Activated naive CD4-positive, alpha-beta T cell (primary cell): ENCODE results near the gene PI4KA.
"Not testable (repeated sequence)": the region's sequence is repeated elsewhere in the genome, so short reads cannot be mapped to it uniquely, and the experiment has no call there.

ENCODE experiments used
- DNase-seq, 4 experiments: peaks; one replicate each; lab custom pipeline; 2025; lab: John Stamatoyannopoulos, UW

Gene PI4KA

DNA sequence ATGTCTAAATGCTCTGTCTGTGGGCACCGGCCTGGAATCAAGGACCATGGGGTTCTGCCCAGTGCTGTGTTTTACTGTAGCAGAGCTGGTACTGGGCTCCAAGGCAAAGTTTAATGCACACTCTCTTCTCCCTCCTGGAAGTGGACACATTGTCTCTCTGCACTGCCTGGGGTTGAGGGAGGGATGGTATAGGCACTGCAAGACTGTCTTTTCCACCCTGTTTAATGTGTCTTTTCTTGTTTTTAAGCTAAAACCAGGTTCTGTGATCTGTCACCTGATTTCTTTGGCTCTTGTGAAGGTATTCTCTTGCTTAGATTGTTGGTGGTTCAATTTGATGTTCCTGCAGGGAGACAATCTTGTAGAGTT, 194.0 kb downstream of the PI4KA start:
- DNase-seq: no peak

DNA sequence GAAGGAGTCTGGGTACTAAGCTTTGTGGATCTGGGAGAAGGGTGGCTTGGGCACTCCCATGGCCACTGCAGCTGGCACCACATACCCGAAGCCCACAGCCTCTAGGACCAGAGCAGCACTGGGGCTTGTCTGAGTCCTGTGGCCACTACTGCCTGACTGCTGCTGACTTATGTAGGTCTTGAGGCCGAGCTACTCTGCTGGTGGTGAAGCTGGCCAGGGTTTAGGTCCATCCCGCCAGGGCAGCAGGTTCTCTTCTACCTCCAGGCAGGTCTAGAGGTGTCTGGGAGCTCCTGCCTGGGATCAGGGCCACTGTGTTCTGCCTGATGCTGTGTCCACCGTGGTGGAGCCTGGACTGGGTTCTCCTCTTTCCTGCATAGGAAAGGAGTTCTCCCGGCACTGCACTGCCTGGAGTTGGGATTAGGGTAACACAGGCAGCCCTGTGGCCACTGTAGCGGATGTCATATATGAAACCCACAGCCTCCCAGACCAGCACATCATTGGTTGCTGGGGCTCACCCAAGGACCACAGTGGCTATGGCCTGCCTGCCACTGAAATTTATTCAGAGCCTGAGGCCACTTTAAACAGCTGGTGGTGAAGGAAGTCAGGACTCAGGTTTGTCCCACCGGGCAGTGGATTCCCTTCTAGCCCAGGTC, 194.5 kb downstream of the PI4KA start:
- no peak for DNase-seq

DNA sequence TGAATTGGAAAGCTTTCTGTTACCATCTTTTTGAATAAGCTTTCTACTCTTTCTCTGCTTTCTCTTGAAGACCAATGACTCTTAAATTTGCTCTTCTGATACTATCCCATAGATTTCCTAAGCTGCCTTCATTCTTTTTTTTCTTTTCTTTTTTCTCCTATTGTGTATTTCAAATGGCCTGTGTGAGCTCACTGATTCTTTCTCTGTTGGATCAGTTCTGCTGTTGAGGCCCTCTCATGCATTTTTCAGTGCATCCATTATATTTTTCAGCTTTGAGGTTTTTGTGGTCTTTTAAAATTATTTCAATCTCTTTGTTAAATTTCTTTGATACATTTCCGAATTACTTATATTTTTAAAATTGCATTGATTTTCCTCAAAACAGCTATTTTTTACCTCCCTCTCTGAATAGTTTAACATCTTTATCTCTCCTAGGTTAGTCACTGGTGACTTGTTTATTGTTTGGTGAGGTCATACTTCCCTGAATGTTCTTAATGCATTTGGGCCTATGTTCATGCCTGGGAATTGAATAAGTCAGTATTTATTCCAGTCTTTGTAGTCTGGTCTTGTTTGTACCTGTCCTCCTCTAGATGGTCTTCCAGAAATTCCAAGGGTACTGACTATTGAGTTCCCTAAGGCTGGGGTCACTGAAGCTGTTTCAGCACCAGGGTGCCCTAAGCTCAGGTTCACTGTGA, 195.3 kb downstream of the PI4KA start:
- DNase-seq: no peak

DNA sequence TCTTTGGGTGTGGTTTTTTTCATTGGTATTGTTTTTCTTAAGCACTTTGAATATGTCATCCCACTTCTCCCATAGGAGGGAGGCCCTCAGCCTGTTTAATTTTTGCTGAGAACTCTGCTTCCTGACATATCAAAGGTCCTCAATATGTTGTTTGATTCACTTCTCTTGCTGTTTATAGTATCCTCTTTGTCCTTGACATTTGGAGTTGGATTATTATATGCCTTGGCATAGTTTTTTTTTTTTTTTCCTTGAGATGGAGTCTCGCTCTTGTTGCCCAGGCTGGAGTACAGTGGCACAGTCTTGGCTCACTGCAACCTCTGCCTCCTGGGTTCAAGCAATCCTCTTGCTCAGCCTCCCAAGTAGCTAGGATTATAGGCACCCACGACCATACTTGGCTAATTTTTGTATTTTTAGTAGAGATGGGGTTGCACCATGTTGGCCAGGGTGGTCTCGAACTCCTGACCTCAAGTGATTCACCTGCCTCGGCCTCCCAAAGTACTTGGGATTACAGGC, 196.0 kb downstream of the PI4KA start:
- DNase-seq: not testable (repeated sequence)

DNA sequence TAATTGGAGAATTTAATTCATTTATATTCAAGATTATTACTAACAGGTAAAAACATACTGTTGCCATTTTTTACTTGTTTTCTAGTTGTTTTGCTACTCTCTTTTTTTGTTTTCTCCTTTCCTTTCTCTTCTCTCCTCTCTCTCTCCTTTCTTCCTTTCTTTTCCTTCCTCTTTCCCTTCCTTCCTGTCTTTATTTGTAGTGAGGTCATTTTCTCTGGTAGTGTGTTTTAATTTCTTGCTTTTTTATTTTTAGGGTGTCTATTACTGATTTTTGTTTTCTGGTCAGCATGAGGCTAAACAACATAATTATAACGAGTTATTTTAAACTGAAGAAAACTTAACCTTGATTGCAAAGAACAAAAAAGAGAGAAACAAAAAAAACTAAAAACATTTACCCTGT, 197.1 kb downstream of the PI4KA start:
- no peak for DNase-seq

DNA sequence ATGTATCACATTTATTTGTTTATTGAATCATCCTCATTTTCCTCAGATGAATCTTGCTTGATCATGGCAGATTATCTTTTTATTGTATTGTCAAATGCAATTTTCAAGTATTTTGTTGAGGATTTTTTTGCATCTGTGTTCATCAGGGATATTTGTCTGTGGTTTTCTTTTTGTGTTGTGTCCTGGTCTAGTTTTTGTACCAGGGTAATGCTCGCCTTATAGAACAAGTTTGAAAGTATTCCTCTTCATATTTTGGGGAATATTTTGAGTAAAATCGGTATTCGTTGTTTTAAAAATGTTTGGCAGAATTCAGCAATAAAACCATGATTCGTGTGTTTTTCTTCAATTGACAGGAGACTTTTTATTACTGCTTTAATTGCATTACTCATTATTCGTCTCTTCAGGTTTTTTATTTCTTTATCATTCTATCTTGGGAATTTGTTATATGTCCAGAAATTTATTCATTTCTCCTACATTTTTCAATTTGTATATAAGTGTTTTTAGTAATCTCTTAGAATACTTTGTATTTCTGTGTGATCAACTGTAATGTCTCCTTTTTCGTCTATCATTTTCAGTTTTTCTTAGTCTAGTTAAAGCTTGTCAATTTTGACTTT, 198.1 kb downstream of the PI4KA start:
- DNase-seq: no peak

DNA sequence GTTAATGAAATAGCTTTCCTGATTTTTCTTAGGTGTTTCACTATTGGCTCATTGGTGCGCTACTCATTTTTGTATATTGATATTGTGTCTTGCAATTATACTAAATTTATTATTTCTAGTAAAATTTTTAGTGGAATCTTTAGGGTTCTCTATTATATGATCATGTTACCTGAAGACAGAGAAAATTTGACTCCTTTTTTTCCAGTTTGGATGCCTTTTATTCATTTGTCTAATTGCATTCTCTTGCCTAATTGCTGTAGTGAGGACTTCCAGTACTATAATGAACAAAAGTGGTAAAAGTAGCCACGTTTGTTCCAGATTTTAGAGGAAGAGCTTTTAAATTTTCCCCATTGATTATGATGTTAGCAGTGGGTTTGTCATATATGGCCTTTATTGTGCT, 198.7 kb downstream of the PI4KA start:
- DNase-seq: no peak

DNA sequence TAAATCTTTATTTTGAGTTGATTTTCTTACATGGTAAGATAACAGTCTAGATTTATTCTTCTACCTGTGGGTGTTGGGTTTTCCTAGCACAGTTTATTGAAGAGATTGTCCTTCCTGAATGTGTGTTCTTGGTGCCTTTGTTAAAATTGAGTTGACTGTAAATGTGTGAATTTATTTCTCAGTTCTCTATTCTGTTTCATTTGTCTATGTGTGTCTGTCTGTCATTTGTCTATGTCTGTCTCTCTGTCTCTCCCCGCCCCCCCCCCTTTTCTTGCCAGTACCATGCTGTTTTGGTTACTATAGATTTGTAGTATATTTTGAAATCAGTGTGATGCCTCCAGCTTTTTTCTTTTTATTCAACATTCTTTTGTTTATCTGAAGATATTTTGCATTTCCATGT, 199.4 kb downstream of the PI4KA start:
- DNase-seq: no peak

DNA sequence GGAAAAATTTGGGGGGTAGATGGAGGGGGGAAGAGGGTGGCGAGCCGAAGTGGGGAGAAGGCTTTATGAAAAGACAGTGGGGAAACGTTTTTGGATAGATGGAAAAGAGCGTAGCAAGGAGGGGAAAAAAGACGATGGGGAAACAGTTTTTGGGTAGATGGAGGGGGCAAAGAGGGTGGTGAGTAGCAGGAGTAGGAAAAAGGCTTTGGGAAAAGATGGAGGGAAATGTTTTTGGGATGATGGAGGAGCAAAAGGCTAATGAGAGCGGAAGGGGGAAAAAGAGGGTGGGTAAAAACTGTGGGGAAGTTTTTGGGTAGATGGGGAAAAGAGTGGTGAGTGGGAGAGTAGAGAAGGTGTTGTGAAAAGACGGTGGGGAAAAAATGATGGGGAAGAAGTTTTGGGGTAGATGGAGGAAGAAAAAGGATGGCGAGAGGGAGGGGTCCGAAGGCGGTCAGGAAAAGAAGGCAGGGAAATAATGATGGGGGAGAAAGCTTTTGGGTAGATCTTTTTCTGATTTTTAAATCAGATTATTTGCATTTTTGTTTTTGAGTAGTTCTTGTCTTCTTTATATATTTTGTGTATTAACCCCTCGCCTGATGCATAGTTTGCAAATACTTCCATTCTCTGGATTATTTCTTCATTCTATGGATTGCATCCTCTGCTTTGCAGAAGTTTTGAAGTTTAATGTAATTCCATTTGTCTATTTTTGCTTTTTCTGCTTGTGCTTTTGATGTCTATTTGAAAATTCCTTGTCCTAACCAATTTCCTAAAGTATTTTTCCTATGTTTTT, 200.0 kb downstream of the PI4KA start:
- DNase-seq: no peak

DNA sequence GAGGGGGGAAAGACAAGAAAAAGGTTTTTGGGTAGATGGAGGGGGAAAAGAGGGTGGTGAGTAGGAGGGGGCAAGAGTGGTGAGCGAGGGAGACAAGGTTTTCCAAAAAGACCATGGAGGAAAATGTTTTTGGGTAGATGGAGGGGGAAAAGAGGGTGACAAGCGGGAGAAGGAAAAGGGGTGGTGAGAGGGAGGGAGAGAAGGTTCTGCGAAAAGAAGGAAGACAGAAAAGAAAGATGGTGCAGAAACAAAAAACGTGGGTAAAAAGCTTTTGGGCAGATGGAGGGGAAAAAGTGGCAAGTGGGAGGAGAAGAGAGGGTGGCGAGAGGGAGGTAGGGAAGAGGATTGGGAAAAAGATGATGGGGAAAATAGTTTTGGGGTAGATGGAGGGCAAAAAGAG, 200.6 kb downstream of the PI4KA start:
- DNase-seq: no peak
